HFFc6 (cell line): Measurements from ENCODE around the gene TMEM87B. TPM values are rescaled to one million over a fixed set of nuclear protein-coding genes. Genes with fewer than 3 reads are reported as not detected.
A peak's percentile ranks its signal among the peaks of the same experiment; 100 is the strongest.

ENCODE experiments used
- DNase-seq: peaks from one replicate; pipeline ENCODE4 v3.0.0-alpha.2; 2018
- H3K27ac Mint-ChIP-seq: 2 replicates; pipeline ENCODE4 v1.8.0; 2020; ENCODE audit warnings: mild to moderate bottlenecking, mixed read lengths
- H3K27me3 Mint-ChIP-seq: 2 replicates; pipeline ENCODE4 v1.8.0; 2021; ENCODE audit warnings: mild to moderate bottlenecking, moderate library complexity, mixed read lengths; ENCODE audit not compliant: insufficient read depth
- H3K36me3 Mint-ChIP-seq: 2 replicates; pipeline ENCODE4 v1.8.0; 2021; ENCODE audit warnings: low read depth, mixed read lengths
- H3K4me1 Mint-ChIP-seq: 2 replicates; pipeline ENCODE4 v1.8.0; 2020; ENCODE audit warnings: low read depth, mixed read lengths
- H3K4me3 Mint-ChIP-seq: 2 replicates; pipeline ENCODE4 v1.8.0; 2020; ENCODE audit warnings: mild to moderate bottlenecking, moderate library complexity, mixed read lengths
- H3K9me3 Mint-ChIP-seq: 2 replicates; pipeline ENCODE4 v1.8.0; 2020; ENCODE audit warnings: mild to moderate bottlenecking, mixed read lengths
- CTCF ChIP-seq: fragments of 200-600 bp; sonication (generic); IDR thresholded peaks from 2 replicates; pipeline ENCODE4 v1.5.0; 2021; ENCODE audit warnings: antibody characterized with exemption, mild to moderate bottlenecking
- total RNA-seq, 6 experiments: library from RNA; stranded (reverse); fragmentation: NEBNext Ultra II Directional; extraction: Animal tissue kit (Norgen Biotek cat#: 25700); gene quantifications; 2 replicates in 1 of 6; 3 replicates in 5 of 6; pipeline ENCODE4 v1.2.3, GENCODE V29; 2021

TMEM87B gene
- total RNA-seq, 6 experiments from 2014 or later: 37.9 to 51.6 (median 39.7) TPM

- no peak for TF ChIP-seq CTCF
- Mint-ChIP-seq H3K9me3 (no peaks in the 10 kb centered on the region), H3K4me3 (no peak overlapping the region; the same call in 1 of the 2 replicates), H3K36me3 (peaks cover 11% of the 10 kb centered on the region), H3K27me3 (peaks cover 6% of the 10 kb centered on the region; the same call in 1 of the 2 replicates), H3K27ac (peak overlapping the region; percentile 74), H3K4me1 (peaks cover 45% of the 10 kb centered on the region)
- DNase-seq: peak; percentile 6
These were observed 98.1 kb downstream of the TMEM87B start for GRCh38 chr2:112153179-112153490.

GRCh38 chr2:112153501-112153900 is 98.4 kb downstream of the TMEM87B start:
- TF ChIP-seq CTCF: no peak
- Mint-ChIP-seq H3K27ac (peak overlapping the region; percentile 74), H3K36me3 (peaks cover 7% of the 10 kb centered on the region), H3K4me3 (no peak overlapping the region; the same call in 1 of the 2 replicates), H3K27me3 (peaks cover 6% of the 10 kb centered on the region; the same call in 1 of the 2 replicates), H3K9me3 (no peaks in the 10 kb centered on the region), H3K4me1 (peaks cover 42% of the 10 kb centered on the region)
- no peak for DNase-seq

GRCh38 chr2:112154246-112155117 is 99.4 kb downstream of the TMEM87B start:
- Mint-ChIP-seq H3K27me3 (peaks cover 6% of the 10 kb centered on the region; the same call in 1 of the 2 replicates), H3K4me1 (peaks cover 32% of the 10 kb centered on the region), H3K36me3 (peaks cover 3% of the 10 kb centered on the region), H3K9me3 (no peaks in the 10 kb centered on the region), H3K27ac (no peak overlapping the region), H3K4me3 (no peak overlapping the region)
- TF ChIP-seq CTCF: no peak
- DNase-seq: no peak

- Mint-ChIP-seq H3K4me3 (no peak overlapping the region), H3K27me3 (peaks cover 4% of the 10 kb centered on the region; the same call in 1 of the 2 replicates), H3K36me3 (0 out of 2 replicates have a peak, but pooled peaks cover 3% of the 10 kb centered on the region), H3K27ac (no peak overlapping the region), H3K9me3 (no peaks in the 10 kb centered on the region), H3K4me1 (peaks cover 21% of the 10 kb centered on the region)
- no peak for DNase-seq
- TF ChIP-seq CTCF: no peak
These were observed 100.5 kb downstream of the TMEM87B start for GRCh38 chr2:112155331-112156151.

GRCh38 chr2:112156152-112156986 is 101.3 kb downstream of the TMEM87B start:
- Mint-ChIP-seq H3K27me3 (peaks cover 1% of the 10 kb centered on the region; the same call in 1 of the 2 replicates), H3K36me3 (0 out of 2 replicates have a peak, but pooled peaks cover 3% of the 10 kb centered on the region), H3K4me1 (peaks cover 13% of the 10 kb centered on the region), H3K4me3 (no peak overlapping the region), H3K9me3 (no peaks in the 10 kb centered on the region), H3K27ac (no peak overlapping the region)
- no peak for TF ChIP-seq CTCF
- DNase-seq: no peak
